Limb (tissue), 2 donors: ENCODE measurements around the gene RANBP1.
"Not testable (repeated sequence)": the region's sequence is repeated elsewhere in the genome, so short reads cannot be mapped to it uniquely, and the experiment has no call there.

Experiments used
- DNase-seq, 2 donors: peaks; one replicate each; pipeline ENCODE4 v3.0.0-alpha.2; 2016; ENCODE audit errors: extremely low spot score in 2 of 2

Gene RANBP1

DNA sequence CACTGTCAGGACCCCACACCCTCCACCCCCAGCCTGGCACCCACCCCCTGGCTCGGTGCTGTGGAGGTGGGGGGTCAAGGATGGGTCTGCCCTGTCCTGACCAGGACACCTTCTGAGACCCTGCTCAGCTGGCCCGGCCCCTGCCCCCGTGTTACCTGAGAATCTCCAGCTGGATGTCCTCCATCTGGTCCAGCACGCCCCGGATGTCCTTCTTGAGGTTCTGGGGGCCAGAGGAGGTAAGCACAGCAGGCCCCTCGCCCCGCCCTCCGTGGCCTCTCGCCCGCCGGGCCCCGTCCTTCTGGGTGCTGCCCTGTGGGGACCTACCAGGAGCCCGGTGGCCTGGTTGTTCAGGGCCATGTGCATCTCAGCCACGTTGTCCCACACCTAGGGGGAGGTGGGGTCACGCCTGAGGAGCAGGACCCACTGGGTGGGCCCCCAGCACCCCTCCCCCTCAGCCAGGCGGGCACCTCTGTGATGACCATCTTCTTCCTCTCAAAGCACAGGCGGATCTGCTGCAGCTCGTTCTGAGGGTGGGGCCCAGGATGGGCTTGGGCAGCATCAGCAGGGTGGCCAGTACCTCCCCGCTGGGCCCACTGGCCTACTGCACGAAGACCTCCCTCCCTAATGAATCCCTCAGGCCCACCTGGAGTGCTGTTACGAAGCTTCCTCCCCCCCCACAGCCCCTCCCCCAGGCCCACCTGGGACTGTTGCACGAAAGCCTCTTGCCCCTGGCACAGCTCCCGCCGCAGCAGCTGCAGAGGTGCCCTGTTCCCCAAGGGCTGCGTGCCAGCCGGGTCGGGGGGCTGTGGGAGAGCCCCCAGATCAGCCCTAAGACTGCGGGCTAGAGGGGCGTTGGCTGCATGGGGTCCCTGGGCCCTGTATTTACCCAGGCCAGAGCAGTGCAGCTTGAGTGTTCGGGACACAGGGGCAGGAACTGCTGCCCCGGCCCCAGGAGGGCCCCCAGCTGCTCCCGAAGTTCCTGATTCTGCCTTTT lies 33.6 kb downstream of the RANBP1 start:
- no peak for DNase-seq

DNA sequence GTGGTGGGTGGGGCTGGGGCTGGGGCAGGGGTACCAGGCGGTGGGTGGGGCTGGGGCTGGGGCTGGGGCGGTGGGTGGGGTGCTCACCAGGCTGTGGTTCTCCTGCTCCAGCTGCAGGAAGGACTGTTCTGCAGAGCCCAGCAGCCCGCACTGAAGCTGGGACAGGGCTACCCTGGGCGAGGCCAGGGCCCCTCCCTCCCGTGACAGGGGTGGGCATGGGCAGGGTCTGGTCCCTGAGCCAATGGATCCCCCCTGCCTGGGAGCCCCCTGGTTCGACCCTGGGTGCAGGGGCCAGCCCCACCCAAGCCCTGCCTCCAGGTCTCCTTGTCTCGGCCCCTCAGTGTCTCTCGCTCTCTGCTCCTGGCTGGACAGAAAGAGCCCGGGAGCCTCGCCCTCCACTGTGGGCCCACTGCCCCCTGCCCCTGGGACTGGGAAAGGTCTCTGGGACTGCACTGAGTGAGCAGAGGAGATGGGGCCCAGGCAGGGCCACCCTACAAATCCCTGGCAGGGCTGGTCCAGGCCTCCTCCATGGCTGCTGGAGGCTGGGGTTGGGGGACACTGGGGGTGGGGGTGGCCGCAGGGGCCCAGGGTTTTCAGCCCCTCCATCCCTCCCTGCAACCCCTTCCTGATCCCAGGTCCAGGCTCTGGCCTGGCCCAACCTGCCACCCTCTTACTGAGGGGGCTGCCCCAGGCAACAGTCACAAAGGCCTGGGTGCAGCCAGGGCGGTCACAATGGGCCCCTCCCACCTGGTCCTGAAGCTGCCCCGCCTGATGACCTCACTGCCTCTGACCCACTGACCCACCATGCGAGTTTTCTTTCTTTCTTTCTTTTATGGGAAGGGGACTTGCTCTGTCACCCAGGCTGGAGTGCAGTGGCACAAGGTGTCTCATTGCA lies 34.7 kb downstream of the RANBP1 start, which contains the start of gene CCDC188:
TSS of gene CCDC188 (minus strand) at position 675 of the 895 bp plus-strand sequence. CDS start at position 606, 69 bp downstream.
- DNase-seq = no peak

DNA sequence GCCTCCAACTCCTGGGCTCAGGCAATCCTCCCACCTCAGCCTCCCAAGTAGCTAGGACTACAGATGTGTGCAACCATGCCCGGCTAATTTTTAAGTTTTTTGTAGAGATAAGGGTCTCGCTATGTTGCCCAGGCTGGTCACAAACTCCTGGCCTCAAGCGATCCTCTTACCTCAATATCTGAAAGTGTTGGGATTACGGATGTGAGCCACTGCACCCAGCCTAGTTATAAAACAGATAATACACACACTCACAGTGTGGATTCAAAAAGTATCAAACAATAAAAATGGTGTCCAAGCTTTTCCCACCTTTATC lies 35.3 kb downstream of the RANBP1 start:
- DNase-seq = no peak

DNA sequence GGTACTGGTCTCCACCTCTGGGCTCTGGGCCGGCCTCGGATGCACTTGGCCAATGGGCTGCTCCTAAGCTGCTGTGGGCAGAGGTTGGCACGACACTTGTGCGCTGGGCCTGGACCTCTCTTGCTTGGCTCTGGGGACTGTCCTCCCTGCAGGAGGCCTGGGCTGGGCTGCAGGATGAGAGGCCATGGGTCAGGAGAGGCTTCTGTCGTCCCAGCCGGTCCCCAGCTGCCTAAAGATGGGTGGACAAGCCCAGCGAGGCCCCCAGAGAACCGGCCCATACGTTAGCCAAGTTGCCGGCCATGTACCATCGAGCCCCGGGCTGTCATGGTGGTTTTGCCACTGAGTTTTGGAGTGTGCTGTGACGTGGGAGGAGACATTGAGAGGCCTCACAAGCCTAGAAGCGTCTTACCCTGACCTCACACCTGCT lies 36.6 kb downstream of the RANBP1 start:
- no peak for DNase-seq

DNA sequence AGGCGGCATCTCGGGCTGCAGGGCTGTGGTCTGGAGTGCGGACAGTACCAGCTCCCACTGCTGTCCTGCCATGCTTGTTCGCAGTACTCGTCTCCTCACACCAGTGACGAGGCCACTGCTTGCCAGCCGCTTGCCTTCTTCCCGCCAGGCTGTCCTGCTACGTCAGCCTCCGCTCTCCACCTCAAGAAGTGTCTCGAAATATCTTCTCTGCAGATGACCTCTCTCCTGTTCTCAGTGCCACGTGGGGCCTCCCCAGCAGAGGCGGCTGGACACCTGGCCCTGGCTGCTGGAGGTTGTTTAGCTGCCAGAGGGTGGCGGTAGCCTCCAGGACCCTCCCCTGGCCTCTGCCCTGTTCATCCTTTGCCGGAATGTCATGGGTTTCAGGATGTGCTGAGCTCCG lies 38.0 kb downstream of the RANBP1 start:
- no peak for DNase-seq

DNA sequence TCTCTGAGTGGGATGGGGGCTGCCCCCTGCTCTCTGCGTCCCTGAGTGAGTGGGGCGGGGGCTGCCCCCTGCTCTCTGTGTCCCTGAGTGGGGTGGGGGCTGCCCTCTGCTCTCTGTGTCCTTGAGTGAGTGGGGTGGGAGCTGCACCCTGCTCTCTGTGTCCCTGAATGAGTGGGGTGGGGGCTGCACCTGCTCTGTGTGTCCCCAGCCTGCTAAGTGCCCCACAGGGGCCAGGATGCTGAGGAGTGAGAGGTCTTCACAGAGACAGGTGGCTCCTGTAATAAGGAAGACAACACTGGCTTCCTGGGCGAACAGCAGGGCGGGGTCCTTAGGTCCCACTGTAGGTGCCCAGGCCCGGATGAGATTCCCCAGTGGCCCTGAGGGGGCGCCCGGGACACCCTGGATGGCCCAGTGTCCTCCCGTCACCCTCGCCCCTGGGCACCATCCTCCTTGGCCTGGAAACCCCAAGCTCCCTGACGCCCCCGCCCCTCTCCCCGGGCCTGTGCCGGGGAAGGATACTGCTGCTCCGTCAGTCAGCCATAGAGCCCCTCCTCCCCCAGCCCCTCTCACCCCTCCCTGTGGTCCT lies 38.8 kb downstream of the RANBP1 start:
- DNase-seq = no peak

DNA sequence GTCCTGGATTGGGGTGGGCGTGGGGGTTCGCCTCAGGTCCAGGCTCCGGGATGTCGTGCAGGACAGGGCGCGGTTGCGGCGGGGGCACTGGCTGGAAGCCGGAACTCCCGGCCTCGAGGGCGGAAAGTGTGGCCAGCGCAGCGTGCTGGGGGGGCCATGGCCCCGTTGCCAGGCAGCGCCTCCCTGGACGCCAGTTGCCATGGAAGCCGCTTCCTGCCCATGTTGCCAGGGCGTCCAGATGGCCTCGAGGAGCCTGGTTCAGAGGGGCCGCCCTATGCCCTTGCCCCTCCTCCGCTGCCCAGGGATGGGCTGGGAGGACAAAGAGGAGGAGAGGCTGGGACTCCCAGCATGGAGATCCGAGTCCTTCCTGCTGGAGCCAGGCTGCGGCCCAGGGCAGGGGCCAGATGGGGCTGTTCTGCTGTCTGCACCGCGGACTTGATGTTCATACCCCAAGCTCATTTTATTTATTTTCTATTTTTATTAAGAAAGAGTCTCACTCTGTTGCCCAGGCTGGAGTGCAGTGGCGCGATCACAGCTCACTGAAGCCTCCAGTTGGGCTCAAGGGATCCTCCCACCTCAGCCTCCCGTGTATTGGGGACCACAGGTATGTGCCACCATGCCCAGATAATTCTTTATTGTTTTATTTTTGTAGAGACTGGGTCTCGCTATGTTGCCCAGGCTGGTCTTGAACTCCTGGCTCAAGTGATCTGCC lies 39.6 kb downstream of the RANBP1 start:
- peak in 1 of 2 donors; percentile 74 for DNase-seq

DNA sequence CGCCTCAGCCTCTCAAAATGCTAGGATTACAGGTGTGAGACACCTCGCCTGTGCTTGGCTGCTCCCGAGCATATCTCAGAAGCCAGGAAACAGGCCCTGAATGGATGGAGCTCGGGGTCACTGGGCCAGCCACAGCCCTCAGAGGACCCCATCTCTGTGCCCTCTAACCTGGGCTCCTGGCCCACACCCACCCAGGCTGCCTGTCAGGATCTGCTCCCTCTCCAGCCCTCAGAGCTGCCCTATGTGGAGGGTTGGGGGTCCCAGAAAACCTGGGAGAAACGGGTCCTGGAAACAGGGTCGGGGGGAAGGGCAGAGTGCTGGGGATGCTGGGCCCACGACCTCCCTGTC lies 40.1 kb downstream of the RANBP1 start:
- DNase-seq = no peak

DNA sequence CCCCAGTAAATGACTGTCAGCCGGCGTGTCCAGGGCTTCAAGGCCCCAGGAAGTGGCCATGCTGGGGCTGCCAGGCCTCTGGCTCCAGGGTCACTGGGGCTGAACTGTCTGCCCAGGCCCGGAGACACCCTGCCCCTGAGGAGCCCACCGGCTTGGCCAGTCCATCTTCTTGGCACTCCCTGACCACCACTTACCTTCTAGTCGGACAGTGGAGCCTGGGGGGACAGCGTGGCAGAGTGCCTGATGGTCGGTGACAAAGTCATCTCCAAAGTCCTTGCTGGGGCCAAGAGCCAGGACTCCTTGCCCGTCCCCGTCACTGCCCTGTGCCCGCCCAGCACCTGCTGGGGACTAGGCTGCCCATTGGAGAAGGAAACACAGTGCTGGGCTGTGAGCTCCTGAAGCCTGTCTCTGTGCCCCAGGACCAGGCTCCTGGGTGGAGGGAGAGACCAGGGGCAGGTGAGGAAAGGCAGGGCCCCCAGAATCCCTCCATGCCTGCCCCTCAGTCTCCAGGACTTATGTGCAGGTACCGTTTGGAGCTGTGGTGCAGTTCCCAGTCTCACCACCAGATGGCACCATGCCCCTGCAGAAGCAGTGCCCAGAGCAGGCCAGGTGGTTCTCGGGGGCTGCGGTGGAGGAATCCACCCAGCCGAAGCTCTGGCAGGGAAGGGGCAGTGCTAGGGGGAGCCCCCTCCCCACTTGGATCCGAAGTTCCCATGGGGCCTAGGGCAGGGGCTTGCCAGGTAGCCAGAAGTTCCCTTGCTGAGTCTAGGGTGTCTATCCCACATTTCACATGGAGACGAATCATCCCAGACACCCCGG lies 40.9 kb downstream of the RANBP1 start:
- peak; percentile 84 to 95 for DNase-seq

DNA sequence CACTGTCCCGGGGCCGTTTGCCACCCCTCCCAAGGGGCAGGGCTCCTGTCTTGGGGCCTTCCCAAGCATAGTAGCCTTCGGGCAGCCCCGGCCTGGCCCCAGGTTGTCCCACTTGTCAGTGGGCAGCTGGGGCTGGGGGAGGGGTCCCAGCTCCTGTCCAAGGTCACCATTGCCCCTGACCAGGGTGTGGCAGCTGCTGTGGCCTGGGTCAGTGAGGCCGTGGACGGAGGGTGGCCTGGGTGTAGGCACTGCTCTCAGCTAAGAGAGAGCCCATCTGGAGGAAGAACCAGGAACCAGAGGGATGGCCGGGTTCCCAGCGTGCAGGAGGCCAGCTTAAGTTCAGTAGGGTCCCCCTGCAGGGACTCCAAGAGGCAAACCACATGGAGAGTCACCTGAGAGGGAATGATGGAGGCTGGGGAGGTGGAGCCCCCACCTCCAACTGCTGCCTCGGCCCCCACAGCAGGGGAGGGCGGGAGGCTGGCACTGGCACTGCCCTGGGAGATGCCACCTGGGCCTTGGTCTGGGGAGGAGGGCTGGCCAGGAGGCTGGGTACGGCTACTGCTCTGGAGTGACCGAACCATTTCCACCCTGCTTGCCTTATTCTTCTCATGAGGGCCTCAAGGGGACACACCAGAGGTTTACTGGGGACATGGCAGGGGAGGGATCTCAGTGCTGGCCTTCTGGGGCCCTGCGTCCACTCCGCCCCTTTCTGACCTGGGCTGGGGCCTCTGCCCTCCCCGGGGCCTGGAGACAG lies 41.7 kb downstream of the RANBP1 start:
- DNase-seq = no peak

DNA sequence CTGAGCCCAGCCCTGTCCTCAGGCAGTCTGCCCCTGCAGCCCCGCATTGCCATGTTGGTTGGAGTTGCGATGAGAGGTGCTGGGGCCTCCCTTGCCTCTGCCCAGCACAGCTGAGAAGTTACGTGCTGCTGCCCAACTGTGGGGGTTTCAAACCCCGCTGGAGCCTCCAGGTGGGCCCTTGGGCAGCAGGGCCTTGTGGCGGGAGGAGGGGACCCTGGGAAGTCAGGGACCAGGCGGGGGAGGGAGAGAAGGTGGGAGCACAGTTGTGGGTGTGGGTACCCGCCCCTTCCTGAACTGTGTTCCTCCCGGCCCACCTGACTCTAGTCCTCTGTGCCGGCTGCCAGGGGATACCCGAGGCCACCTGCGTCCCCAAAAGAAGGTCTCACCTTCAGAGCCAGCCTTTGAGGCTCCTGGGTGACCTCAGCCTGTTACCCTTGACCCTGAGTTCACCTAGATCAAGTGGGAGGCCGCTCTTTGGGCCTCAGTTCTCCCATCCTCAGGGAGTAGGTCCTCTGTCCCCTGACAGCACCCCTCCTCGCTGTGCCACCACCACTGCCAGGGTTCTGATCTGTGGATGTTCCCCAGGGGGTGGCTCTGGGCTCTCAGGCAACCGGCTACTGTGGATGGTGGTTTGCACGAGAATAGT lies 42.6 kb downstream of the RANBP1 start:
- no peak for DNase-seq

DNA sequence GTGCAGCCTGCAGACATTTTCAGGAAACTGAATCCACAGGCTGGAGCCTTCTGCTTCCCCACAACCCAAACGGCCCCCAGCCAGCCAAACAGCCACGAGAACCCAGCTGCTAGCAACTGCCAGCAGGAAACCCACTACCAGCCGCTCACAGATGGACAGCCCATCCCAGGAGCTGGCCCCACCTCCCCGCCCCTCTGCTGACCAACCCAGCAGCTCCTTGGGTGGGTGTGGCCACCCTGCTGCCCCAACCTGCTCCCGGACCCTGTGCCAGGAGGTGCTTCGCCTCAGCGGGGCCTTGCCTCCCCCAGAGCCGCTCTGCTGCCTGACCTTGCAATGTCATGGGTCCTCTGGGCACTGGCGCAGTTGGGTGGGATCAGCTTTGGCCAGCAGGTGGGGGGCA lies 43.2 kb downstream of the RANBP1 start:
- peak; percentile 32 to 66 for DNase-seq

DNA sequence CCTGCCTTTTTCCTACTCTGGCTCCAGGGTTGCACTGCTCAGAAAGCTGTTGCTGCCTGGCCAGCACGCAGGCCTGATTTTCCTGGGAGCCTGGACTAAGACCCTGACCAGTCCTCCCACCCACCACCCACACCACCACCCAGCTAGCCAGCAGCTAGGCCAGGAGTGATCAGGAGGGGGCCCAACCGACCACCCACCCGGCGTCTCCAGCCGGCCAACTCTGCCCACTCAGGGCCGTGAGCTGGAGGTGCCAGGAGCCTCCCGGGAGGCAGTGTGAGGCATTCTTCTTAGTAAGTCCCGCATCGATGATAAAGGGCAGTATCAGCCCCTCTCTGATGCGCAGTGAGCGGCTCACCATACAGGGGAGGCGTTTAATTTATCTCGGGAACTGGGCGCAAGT lies 43.6 kb downstream of the RANBP1 start:
- not testable (repeated sequence) for DNase-seq

DNA sequence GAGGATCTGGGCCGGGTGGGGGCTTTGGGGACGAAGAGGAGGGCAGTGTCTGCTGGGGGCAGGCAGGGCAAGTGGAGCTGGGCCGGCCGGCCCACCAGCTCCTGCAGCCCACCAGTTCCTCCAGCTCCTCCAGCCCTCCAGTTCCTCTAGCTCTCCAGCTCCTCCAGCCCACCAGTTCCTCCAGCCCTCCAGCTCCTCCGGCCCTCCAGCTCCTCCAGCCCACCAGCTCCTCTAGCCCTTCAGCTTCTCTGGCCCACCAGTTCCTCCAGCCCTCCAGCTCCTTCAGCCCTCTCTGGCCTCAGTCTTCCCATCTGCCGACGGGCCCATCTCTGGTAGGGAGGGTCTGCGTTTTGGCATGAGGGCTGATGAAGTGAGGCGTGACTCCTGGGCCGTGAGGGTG lies 44.1 kb downstream of the RANBP1 start:
- no peak for DNase-seq

DNA sequence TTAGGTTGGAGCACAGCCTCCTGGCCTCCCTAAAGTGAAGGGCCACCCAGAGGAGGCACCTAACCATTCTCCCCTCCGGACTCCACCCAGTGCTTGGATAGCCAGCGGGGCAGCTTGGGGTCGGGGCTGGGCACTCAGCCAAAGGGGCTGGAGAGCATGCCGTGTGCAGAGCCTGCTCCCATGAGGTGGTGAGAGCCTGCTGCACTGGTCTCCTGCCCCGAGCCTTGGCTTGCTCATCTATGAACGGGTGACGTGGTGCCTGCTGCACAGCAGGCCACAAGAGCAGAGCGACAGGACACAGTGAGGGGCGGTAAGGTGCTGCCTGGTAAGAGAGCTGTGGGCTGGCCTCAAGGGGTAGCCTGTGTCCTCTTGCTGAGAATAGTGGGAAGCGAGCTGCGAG lies 49.0 kb downstream of the RANBP1 start:
- DNase-seq = no peak

DNA sequence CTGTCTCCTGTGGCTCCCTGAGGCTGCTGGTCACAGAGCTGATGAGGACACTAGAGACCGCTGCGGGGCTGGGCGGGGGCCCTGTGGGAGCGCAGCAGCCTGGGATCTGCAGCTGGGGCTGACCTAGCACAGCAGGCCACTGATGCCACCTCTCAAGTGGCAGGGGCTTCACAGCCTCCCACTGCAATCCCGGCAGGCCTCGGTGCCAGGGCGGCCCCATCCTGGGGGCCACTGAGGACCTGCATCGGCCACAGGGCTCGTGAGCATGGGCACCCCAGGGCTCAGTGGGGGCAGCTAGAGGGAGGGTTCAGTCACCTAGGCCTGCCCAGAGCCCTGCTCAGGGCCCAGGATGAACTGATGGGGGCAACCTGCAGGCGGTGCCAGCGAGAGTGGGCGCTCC lies 49.5 kb downstream of the RANBP1 start:
- DNase-seq = no peak

DNA sequence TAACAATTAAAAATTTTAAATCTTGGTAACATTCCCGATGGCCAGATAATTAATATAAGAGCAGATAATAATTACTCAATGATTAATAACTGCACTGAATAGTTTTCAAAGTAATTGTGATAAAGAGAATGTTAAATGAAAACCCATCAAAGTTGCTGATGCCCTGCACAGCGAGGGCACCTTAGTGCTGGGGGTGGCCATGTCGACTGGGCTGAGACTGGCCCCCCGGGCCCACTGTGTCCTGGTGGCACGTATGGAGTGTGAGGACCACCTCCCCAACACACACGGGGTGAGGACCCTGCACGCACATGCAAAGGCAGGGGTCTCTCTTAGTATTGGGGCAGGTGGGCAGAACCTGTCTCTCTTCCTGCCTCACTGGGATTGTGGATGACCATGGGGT lies 50.0 kb downstream of the RANBP1 start:
- no peak for DNase-seq

DNA sequence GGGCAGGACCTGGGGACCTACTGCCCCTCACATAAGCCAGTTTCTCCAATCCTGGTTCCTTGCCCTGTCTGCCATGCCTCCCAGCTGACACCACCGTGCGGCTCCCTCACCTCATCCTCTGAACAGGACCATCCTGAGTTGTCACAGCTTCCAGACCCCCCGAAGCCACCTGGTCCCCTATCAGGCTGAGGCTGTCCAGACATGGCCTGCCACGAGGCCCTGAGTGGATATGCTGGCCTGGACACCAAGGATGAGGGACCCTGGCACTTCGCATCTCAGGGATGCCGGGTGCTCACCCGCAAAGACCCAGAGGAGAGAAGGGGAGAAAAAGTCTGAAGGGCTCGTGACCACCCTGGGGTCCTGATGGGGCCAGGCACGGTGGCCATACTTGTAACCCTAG lies 50.8 kb downstream of the RANBP1 start:
- DNase-seq = no peak

DNA sequence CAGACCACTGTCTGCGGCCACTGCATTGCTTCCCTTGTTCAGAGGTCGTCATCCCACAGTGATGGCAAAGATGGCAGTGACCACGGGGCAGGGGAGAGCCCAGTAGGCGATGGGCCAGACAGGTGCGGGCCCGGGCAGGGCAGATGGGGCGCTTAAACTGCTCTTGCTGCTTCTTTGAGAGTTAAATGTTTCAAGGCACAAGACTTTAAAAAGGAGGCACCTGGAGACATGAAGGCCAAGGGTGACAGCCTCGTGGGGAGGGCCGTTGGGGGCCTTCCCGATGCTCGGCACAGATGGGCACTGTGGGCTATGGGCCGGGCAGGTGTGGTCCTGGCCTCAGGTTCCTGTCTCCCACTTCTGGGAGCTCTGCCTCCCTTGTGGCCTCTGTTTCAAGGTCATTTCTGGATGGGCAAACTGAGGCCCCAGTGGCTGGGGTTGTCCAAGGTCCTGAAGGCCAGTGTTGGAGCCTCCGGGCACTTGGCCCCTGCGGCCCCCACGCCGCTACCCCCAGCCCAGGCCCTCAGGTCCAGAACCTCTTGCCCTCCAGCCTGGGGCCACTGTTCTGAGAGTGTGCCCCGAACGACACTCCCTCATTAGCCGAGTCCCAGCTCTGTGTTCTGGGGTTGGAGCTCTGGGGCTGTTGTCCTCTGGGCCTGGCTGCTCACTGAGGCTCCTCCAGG lies 51.9 kb downstream of the RANBP1 start:
- DNase-seq = no peak
